ENCODE data around the gene TMED1. TPM values are rescaled to one million over a fixed set of nuclear protein-coding genes. Genes with fewer than 3 reads are reported as not detected.

The TMED1 gene
- total and polyA plus RNA-seq, 9 of the 15 experiments (the other 6 are each of a cell fraction or from before 2014, with no cell fraction given) = 0.86 to 30.2 (median 23.5) TPM

DNA sequence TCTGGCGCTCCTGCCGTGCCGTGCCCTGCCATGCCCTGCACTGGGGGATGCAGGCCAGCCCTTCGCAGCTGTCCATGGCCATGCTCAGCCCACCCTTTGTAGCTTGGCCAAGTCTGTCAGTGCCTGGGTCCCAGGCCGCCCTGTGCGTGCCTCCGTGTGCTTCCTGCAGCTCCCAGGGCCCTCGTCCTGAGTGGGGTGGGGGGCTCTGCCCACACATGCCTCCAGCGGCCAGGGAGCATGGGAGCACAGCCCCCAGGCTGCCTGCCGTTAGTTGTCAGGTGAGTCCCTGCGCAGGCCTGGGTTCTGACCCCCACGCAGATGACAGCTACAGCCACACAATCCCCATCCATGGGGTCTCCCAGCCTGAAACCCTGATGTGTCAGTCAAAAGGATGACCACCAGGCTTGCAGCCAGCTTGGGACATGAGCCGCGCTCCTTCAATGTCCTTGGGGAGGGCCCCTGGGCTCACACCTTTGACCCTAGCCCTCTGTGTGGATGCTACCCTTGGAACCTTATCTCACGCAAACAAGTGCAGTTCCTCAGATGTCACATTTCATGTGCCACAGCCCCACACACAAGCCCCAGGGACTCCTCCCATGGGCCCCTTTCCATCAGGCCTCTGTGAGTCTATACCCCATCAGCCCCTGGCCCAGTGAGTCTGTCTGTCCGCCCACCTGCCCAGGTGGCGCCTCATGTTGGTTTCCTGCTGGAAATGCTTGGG is 24.5 kb downstream of the TMED1 start (continued):
- TF ChIP-seq, protein P1, sequence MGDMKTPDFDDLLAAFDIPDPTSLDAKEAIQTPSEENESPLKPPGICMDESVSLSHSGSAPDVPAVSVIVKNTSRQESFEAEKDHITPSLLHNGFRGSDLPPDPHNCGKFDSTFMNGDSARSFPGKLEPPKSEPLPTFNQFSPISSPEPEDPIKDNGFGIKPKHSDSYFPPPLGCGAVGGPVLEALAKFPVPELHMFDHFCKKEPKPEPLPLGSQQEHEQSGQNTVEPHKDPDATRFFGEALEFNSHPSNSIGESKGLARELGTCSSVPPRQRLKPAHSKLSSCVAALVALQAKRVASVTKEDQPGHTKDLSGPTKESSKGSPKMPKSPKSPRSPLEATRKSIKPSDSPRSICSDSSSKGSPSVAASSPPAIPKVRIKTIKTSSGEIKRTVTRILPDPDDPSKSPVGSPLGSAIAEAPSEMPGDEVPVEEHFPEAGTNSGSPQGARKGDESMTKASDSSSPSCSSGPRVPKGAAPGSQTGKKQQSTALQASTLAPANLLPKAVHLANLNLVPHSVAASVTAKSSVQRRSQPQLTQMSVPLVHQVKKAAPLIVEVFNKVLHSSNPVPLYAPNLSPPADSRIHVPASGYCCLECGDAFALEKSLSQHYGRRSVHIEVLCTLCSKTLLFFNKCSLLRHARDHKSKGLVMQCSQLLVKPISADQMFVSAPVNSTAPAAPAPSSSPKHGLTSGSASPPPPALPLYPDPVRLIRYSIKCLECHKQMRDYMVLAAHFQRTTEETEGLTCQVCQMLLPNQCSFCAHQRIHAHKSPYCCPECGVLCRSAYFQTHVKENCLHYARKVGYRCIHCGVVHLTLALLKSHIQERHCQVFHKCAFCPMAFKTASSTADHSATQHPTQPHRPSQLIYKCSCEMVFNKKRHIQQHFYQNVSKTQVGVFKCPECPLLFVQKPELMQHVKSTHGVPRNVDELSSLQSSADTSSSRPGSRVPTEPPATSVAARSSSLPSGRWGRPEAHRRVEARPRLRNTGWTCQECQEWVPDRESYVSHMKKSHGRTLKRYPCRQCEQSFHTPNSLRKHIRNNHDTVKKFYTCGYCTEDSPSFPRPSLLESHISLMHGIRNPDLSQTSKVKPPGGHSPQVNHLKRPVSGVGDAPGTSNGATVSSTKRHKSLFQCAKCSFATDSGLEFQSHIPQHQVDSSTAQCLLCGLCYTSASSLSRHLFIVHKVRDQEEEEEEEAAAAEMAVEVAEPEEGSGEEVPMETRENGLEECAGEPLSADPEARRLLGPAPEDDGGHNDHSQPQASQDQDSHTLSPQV (IDR thresholded peaks at IDR 0.05) = peak; percentile 73
- TF ChIP-seq ZNF121 (CRISPR knock-in tag; conservative IDR thresholded peaks at IDR 0.05) (no peak), NR2C2 (CRISPR knock-in tag; IDR thresholded peaks at IDR 0.05) (no peak), NR2C2 (tag; IDR thresholded peaks at IDR 0.05) (peak; percentile 53; the same call in 1 of the 2 replicates), MEIS2 (IDR thresholded peaks at IDR 0.05; ENCODE audit: partially characterized antibody) (no peak), TRIM28 (IDR thresholded peaks at IDR 0.05) (peak; percentile 39; the same call in 1 of the 2 replicates), GATAD2B (IDR thresholded peaks at IDR 0.05; ENCODE audit: borderline replicate concordance) (no peak), GABPB1 (CRISPR knock-in tag; IDR thresholded peaks at IDR 0.05) (no peak), CBX2 (IDR thresholded peaks at IDR 0.05; ENCODE audit: insufficient read depth, low read length, poor library complexity, severe bottlenecking) (no peak), PCBP2 (IDR thresholded peaks at IDR 0.05; ENCODE audit: low read depth, low read length, poor library complexity, severe bottlenecking) (no peak), JUN (IDR thresholded peaks at IDR 0.05; ENCODE audit: borderline replicate concordance, low read depth, low read length) (no peak), JUN (CRISPR knock-in tag; IDR thresholded peaks at IDR 0.05; ENCODE audit: borderline replicate concordance) (no peak), SMC3 (conservative IDR thresholded peaks at IDR 0.05; ENCODE audit: insufficient read depth, low read depth, low read length) (no peak), SNRNP70 (optimal IDR thresholded peaks at IDR 0.05; ENCODE audit: low read depth, low read length) (no peak)
- TF ChIP-seq, protein P2, sequence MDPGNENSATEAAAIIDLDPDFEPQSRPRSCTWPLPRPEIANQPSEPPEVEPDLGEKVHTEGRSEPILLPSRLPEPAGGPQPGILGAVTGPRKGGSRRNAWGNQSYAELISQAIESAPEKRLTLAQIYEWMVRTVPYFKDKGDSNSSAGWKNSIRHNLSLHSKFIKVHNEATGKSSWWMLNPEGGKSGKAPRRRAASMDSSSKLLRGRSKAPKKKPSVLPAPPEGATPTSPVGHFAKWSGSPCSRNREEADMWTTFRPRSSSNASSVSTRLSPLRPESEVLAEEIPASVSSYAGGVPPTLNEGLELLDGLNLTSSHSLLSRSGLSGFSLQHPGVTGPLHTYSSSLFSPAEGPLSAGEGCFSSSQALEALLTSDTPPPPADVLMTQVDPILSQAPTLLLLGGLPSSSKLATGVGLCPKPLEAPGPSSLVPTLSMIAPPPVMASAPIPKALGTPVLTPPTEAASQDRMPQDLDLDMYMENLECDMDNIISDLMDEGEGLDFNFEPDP (CRISPR knock-in tag; IDR thresholded peaks at IDR 0.05) = no peak
- TF ChIP-seq, protein P3, sequence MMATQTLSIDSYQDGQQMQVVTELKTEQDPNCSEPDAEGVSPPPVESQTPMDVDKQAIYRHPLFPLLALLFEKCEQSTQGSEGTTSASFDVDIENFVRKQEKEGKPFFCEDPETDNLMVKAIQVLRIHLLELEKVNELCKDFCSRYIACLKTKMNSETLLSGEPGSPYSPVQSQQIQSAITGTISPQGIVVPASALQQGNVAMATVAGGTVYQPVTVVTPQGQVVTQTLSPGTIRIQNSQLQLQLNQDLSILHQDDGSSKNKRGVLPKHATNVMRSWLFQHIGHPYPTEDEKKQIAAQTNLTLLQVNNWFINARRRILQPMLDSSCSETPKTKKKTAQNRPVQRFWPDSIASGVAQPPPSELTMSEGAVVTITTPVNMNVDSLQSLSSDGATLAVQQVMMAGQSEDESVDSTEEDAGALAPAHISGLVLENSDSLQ (IDR thresholded peaks at IDR 0.05) = peak; percentile 68; the same call in 1 of the 2 replicates
- TF ChIP-seq, protein P4, sequence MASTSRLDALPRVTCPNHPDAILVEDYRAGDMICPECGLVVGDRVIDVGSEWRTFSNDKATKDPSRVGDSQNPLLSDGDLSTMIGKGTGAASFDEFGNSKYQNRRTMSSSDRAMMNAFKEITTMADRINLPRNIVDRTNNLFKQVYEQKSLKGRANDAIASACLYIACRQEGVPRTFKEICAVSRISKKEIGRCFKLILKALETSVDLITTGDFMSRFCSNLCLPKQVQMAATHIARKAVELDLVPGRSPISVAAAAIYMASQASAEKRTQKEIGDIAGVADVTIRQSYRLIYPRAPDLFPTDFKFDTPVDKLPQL (IDR thresholded peaks at IDR 0.05; ENCODE audit: extremely low read depth, insufficient read length) = no peak
- TF ChIP-seq, protein P5, sequence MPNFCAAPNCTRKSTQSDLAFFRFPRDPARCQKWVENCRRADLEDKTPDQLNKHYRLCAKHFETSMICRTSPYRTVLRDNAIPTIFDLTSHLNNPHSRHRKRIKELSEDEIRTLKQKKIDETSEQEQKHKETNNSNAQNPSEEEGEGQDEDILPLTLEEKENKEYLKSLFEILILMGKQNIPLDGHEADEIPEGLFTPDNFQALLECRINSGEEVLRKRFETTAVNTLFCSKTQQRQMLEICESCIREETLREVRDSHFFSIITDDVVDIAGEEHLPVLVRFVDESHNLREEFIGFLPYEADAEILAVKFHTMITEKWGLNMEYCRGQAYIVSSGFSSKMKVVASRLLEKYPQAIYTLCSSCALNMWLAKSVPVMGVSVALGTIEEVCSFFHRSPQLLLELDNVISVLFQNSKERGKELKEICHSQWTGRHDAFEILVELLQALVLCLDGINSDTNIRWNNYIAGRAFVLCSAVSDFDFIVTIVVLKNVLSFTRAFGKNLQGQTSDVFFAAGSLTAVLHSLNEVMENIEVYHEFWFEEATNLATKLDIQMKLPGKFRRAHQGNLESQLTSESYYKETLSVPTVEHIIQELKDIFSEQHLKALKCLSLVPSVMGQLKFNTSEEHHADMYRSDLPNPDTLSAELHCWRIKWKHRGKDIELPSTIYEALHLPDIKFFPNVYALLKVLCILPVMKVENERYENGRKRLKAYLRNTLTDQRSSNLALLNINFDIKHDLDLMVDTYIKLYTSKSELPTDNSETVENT (CRISPR knock-in tag; IDR thresholded peaks at IDR 0.05) = no peak

All from K562 (cell line).